ENCODE data around the gene CSK. TPM values are rescaled to one million over a fixed set of nuclear protein-coding genes. Genes with fewer than 3 reads are reported as not detected.

Gene CSK
- total RNA-seq: 100 to 1,000 TPM; 114 to 118 TPM
- 217 TPM for polyA plus RNA-seq (2013, experiment 1 of 2)
- 230 TPM for polyA plus RNA-seq (2013, experiment 2 of 2)
- 80.3 to 355 (median 174) reads per million in 172 experiments for total RNA-seq

DNA sequence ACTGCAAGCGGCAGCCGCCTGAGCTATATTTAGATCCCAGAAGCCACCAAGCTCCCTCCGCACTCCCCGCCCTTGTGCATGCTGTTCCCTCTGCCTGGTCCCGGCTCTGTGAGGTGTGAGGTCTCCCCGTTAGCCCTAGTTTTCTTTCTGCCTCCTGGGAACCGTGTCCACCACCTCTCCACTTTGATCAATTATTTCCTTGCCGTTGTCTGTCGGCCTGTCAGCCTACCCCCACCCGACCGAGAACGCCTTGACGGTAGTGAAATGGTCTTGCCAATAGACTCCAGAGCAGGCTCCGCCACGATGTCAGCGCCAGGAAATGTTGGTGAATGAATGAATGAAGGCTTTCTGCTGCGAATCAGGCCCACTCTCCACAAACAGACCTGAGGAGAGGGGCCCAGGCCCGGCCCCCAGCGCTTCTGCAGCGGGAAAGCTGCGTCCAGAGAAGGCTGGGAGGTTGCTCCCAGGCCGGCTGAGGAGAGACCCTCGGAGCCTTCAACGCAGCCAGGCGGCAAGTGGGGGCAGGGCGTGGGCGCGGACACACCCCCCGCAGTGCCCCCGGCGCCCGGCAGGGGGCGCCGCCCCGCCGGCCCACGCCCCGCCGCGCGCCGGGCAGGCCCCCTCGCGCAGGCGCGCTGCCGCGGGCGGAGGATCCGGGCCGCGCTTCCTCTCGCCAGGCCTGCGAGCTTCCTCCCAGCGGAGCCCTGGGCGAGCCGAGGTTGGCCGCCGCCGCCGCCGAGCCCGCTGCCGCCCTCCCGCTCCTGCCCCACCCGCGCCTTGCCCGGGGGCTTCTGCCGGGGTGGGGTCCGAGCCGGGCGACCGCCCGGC lies at the start of gene CSK:
CSK (plus strand) TSS at position 650 of the 828 bp plus-strand sequence. CDS start 16,218 bp downstream, outside the sequence.
- TF ChIP-seq, protein P1, sequence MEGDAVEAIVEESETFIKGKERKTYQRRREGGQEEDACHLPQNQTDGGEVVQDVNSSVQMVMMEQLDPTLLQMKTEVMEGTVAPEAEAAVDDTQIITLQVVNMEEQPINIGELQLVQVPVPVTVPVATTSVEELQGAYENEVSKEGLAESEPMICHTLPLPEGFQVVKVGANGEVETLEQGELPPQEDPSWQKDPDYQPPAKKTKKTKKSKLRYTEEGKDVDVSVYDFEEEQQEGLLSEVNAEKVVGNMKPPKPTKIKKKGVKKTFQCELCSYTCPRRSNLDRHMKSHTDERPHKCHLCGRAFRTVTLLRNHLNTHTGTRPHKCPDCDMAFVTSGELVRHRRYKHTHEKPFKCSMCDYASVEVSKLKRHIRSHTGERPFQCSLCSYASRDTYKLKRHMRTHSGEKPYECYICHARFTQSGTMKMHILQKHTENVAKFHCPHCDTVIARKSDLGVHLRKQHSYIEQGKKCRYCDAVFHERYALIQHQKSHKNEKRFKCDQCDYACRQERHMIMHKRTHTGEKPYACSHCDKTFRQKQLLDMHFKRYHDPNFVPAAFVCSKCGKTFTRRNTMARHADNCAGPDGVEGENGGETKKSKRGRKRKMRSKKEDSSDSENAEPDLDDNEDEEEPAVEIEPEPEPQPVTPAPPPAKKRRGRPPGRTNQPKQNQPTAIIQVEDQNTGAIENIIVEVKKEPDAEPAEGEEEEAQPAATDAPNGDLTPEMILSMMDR (IDR thresholded peaks at IDR 0.05): peak; percentile 59
- Mint-ChIP-seq H3K9me3 (no peaks in the 10 kb centered on the region), H3K27me3 (no peaks in the 10 kb centered on the region), H3K36me3 (ENCODE audit: low read depth) (peaks cover 27% of the 10 kb centered on the region), H3K4me3 (peak within 1 kb of the TSS; percentile 90), H3K4me1 (ENCODE audit: low read depth) (peaks cover 65% of the 10 kb centered on the region), H3K27ac (peak within 1 kb of the TSS; percentile 94)
- intact Hi-C loops (cut with DNase I, micrococcal nuclease): loop anchor here (1.0 to 10.0 kb wide), 11 partner anchors 8 to 787 kb away; partner anchors contain the start of genes C15orf39 (in 2 of the 2), ARID3B (in 1 of the 2), COX5A (in 1 of the 2) and PML (in 1 of the 2)
- ChIA-PET POLR2A (interaction anchor here (0.6 to 33.5 kb wide), 12 partner anchors 2 to 670 kb away, joined by 3 to 925 read pairs (median 4); partner anchors contain the start of genes CLK3, COX5A, CSK and CYP1A1), CTCF (interaction anchor here (0.9 to 9.5 kb wide), 6 partner anchors 10 to 161 kb away, joined by 4 to 231 read pairs (median 21); partner anchors contain the start of gene COX5A)
- ATAC-seq (ENCODE audit: poor library complexity) (peak; percentile 59), DNase-seq (peak; percentile 59 to 94 (median 80))
- Histone ChIP-seq H3K27me3 (ENCODE audit: control insufficient read depth in 1 of 2, insufficient read depth in 2 of 2, low read length in 2 of 2) (no peaks in the 10 kb centered on the region), H3K4me1 (ENCODE audit: insufficient read depth, low read length) (peaks cover 88% of the 10 kb centered on the region), H3K4me3 (ENCODE audit: low read length) (peak within 1 kb of the TSS; percentile 100), H3K9me3 (ENCODE audit: control insufficient read depth in 1 of 2, insufficient read depth in 1 of 2, low read length in 2 of 2) (no peaks in the 10 kb centered on the region), H3K36me3 (ENCODE audit: insufficient read depth, low read length) (peaks cover 16% of the 10 kb centered on the region), H3K27ac (ENCODE audit: low read depth in 1 of 2, low read length in 2 of 2) (peak within 1 kb of the TSS; percentile 84 to 93)

DNA sequence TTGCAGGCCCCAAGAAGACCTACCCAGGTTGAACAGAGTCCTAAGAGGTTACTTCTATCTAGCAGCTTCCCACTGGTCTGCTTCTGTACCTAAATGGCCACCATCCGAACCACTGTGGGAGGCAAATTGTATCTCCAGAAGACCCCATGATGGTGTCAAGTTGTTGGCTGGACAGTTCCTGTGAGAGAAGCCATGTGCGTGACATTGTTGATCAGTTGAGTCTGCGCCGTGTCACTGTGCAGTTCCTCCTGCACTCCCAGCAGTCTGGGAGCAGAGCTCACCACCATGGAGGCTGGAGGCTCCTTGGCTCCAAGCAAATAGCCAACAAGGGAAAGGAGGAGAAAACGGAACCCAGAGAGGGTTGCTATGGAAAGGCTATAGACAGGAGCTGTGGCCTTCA lies 49.0 kb upstream of the CSK start:
- H3K27ac ChIP-seq (ENCODE audit: low read depth in 1 of 2, low read length in 2 of 2): no peak overlapping the region
- intact Hi-C loops (cut with DNase I, micrococcal nuclease): no loop called here
- ATAC-seq (ENCODE audit: poor library complexity): no peak
- Mint-ChIP-seq H3K27ac (no peak overlapping the region), H3K4me1 (ENCODE audit: low read depth) (no peaks in the 10 kb centered on the region), H3K9me3 (no peaks in the 10 kb centered on the region), H3K27me3 (peaks cover 37% of the 10 kb centered on the region), H3K4me3 (no peak overlapping the region), H3K36me3 (ENCODE audit: low read depth) (no peaks in the 10 kb centered on the region)
- ChIA-PET POLR2A (interaction anchor here (0.6 kb wide), 1 partner anchor 14 kb away, joined by 3 read pairs; no protein-coding TSS in a partner anchor), CTCF (no interaction called here)
- no peak overlapping the region for H3K4me3 ChIP-seq (ENCODE audit: low read length)
- TF ChIP-seq, protein P1 (IDR thresholded peaks at IDR 0.05): no peak
- no peaks in the 10 kb centered on the region for H3K9me3 ChIP-seq (ENCODE audit: control insufficient read depth in 1 of 2, insufficient read depth in 1 of 2, low read length in 2 of 2)
- H3K36me3 ChIP-seq (ENCODE audit: insufficient read depth, low read length): no peaks in the 10 kb centered on the region
- no peak for DNase-seq
- no peaks in the 10 kb centered on the region for H3K4me1 ChIP-seq (ENCODE audit: insufficient read depth, low read length)
- H3K27me3 ChIP-seq (ENCODE audit: control insufficient read depth in 1 of 2, insufficient read depth in 2 of 2, low read length in 2 of 2): peaks cover 9 to 18% of the 10 kb centered on the region in 2 experiments

DNA sequence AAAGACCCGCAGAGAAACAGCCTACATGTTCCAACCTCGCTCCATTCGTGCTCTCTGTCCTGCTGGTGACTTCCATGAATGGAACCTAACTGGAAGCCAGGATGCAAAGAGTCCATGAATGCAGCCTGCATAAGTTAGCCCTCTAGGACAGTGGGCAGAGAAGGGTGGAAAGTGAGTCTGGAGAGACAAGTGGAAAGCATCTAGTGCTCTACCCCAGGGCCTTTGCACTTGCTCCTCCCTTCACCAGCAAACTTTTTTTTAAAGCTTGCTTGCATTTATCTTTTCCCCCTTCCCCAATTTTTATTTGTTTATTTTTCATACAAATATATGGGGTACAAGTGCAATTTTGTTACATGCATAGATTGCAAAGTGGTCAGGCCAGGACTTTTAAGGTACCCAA lies 48.6 kb upstream of the CSK start:
- ChIA-PET POLR2A (no interaction called here), CTCF (no interaction called here)
- no peaks in the 10 kb centered on the region for H3K36me3 ChIP-seq (ENCODE audit: insufficient read depth, low read length)
- Mint-ChIP-seq H3K4me3 (no peak overlapping the region), H3K9me3 (peaks cover 3% of the 10 kb centered on the region), H3K27ac (no peak overlapping the region), H3K4me1 (ENCODE audit: low read depth) (no peaks in the 10 kb centered on the region), H3K36me3 (ENCODE audit: low read depth) (no peaks in the 10 kb centered on the region), H3K27me3 (peaks cover 37% of the 10 kb centered on the region)
- ATAC-seq (ENCODE audit: poor library complexity): no peak
- DNase-seq: no peak
- intact Hi-C loops (cut with DNase I, micrococcal nuclease): no loop called here
- no peak overlapping the region for H3K4me3 ChIP-seq (ENCODE audit: low read length)
- TF ChIP-seq, protein P1 (IDR thresholded peaks at IDR 0.05): no peak
- no peaks in the 10 kb centered on the region for H3K9me3 ChIP-seq (ENCODE audit: control insufficient read depth in 1 of 2, insufficient read depth in 1 of 2, low read length in 2 of 2)
- no peak overlapping the region for H3K27ac ChIP-seq (ENCODE audit: low read depth in 1 of 2, low read length in 2 of 2)
- H3K4me1 ChIP-seq (ENCODE audit: insufficient read depth, low read length): no peaks in the 10 kb centered on the region
- peaks cover 9 to 18% of the 10 kb centered on the region in 2 experiments for H3K27me3 ChIP-seq (ENCODE audit: control insufficient read depth in 1 of 2, insufficient read depth in 2 of 2, low read length in 2 of 2)

Data from CD4-positive, alpha-beta T cell (primary cell).